ENCODE results near the gene SLC7A14. TPM values are rescaled to one million over a fixed set of nuclear protein-coding genes. Genes with fewer than 3 reads are reported as not detected.

Gene SLC7A14
- total RNA-seq, 1 experiment from 2014 or later: not detected

- intact Hi-C loops (cut with micrococcal nuclease; ENCODE audit: unreplicated experiment): no loop called here
- Mint-ChIP-seq H3K27me3 (ENCODE audit: unreplicated experiment) (peaks cover 15% of the 10 kb centered on the region), H3K4me1 (ENCODE audit: low read depth, unreplicated experiment) (peaks cover 40% of the 10 kb centered on the region), H3K27ac (ENCODE audit: unreplicated experiment) (no peak overlapping the region), H3K9me3 (ENCODE audit: low read depth, unreplicated experiment) (no peaks in the 10 kb centered on the region), H3K36me3 (ENCODE audit: insufficient read depth, unreplicated experiment) (no peaks in the 10 kb centered on the region), H3K4me3 (ENCODE audit: low read depth, unreplicated experiment) (no peak overlapping the region)
- TF ChIP-seq, protein P1, sequence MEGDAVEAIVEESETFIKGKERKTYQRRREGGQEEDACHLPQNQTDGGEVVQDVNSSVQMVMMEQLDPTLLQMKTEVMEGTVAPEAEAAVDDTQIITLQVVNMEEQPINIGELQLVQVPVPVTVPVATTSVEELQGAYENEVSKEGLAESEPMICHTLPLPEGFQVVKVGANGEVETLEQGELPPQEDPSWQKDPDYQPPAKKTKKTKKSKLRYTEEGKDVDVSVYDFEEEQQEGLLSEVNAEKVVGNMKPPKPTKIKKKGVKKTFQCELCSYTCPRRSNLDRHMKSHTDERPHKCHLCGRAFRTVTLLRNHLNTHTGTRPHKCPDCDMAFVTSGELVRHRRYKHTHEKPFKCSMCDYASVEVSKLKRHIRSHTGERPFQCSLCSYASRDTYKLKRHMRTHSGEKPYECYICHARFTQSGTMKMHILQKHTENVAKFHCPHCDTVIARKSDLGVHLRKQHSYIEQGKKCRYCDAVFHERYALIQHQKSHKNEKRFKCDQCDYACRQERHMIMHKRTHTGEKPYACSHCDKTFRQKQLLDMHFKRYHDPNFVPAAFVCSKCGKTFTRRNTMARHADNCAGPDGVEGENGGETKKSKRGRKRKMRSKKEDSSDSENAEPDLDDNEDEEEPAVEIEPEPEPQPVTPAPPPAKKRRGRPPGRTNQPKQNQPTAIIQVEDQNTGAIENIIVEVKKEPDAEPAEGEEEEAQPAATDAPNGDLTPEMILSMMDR (IDR thresholded peaks at IDR 0.05; ENCODE audit: unreplicated experiment): no peak
- CTCF ChIA-PET: interaction anchor here (0.7 to 1.1 kb wide), 2 partner anchors 24 to 226 kb away, joined by 3 read pairs; no protein-coding TSS in a partner anchor
- no peak for DNase-seq
- BruUV-seq (replicated peaks): no TSS peak
These were observed 119.9 kb downstream of the SLC7A14 start for GRCh38 chr3:170465955-170466354.

DNA sequence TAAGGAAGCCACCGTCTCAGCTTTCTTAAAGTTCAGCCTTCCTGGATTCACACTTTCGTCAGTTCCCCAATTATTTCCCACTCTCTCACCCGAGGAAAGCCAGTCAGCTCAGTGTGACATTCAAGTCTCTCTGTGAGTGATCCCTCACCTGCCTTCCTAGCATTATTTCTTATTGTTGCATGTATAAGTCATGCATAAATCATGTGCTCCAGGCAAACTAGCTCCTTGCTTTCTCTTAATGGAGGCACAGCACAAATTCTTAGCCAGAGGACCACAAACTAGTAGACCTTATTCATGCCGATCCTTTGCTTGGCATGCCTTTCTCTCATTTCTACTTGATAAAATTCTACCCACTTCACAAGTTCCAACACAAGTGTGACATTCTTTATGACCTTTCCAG is 122.9 kb downstream of the SLC7A14 start:
- H3K4me1 Mint-ChIP-seq (ENCODE audit: low read depth, unreplicated experiment): peaks cover 15% of the 10 kb centered on the region
- H3K27me3 Mint-ChIP-seq (ENCODE audit: unreplicated experiment): peaks cover 31% of the 10 kb centered on the region
- TF ChIP-seq, protein P1 (IDR thresholded peaks at IDR 0.05; ENCODE audit: unreplicated experiment): no peak
- CTCF ChIA-PET: no interaction called here
- BruUV-seq (replicated peaks): no TSS peak
- no peak overlapping the region for H3K4me3 Mint-ChIP-seq (ENCODE audit: low read depth, unreplicated experiment)
- H3K36me3 Mint-ChIP-seq (ENCODE audit: insufficient read depth, unreplicated experiment): no peaks in the 10 kb centered on the region
- H3K27ac Mint-ChIP-seq (ENCODE audit: unreplicated experiment): no peak overlapping the region
- H3K9me3 Mint-ChIP-seq (ENCODE audit: low read depth, unreplicated experiment): no peaks in the 10 kb centered on the region
- DNase-seq: no peak
- intact Hi-C loops (cut with micrococcal nuclease; ENCODE audit: unreplicated experiment): no loop called here

- intact Hi-C loops (cut with micrococcal nuclease; ENCODE audit: unreplicated experiment): no loop called here
- no peak for DNase-seq
- H3K36me3 Mint-ChIP-seq (ENCODE audit: insufficient read depth, unreplicated experiment): no peaks in the 10 kb centered on the region
- H3K27ac Mint-ChIP-seq (ENCODE audit: unreplicated experiment): no peak overlapping the region
- TF ChIP-seq, protein P1 (IDR thresholded peaks at IDR 0.05; ENCODE audit: unreplicated experiment): no peak
- CTCF ChIA-PET: interaction anchor here (1.0 kb wide), 1 partner anchor 11 kb away, joined by 9 read pairs; no protein-coding TSS in a partner anchor
- H3K4me1 Mint-ChIP-seq (ENCODE audit: low read depth, unreplicated experiment): no peaks in the 10 kb centered on the region
- BruUV-seq (replicated peaks): no TSS peak
- H3K9me3 Mint-ChIP-seq (ENCODE audit: low read depth, unreplicated experiment): no peaks in the 10 kb centered on the region
- H3K27me3 Mint-ChIP-seq (ENCODE audit: unreplicated experiment): peaks cover 27% of the 10 kb centered on the region
- no peak overlapping the region for H3K4me3 Mint-ChIP-seq (ENCODE audit: low read depth, unreplicated experiment)
These were observed 127.6 kb downstream of the SLC7A14 start for GRCh38 chr3:170458285-170458684.

DNA sequence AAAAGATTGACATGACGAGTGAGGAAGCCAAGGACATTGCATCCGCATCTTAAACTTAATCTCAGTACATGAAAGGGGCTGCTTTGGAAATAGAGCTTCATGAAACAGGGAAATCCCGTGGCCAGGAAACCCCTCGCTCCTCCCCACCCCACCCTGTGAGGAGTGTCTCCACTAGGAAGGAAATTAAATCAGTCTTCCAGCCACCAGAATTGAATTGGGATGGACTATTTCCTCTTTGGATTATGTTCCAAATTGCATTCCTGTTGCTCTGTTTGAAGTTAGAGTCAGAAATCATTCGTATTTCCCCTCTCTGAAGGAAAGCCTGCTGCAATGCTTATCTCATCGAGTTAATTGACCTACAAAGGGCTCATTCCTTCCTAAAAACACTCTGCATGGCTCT is 131.4 kb downstream of the SLC7A14 start:
- CTCF ChIA-PET: no interaction called here

More for the DNA sequence above, 131.4 kb downstream of the SLC7A14 start:
- H3K4me3 Mint-ChIP-seq (ENCODE audit: low read depth, unreplicated experiment): no peak overlapping the region
- H3K9me3 Mint-ChIP-seq (ENCODE audit: low read depth, unreplicated experiment): no peaks in the 10 kb centered on the region
- H3K4me1 Mint-ChIP-seq (ENCODE audit: low read depth, unreplicated experiment): no peaks in the 10 kb centered on the region
- intact Hi-C loops (cut with micrococcal nuclease; ENCODE audit: unreplicated experiment): no loop called here
- H3K27ac Mint-ChIP-seq (ENCODE audit: unreplicated experiment): no peak overlapping the region
- DNase-seq: no peak
- TF ChIP-seq, protein P1 (IDR thresholded peaks at IDR 0.05; ENCODE audit: unreplicated experiment): no peak
- no peaks in the 10 kb centered on the region for H3K36me3 Mint-ChIP-seq (ENCODE audit: insufficient read depth, unreplicated experiment)
- BruUV-seq (replicated peaks): no TSS peak
- H3K27me3 Mint-ChIP-seq (ENCODE audit: unreplicated experiment): peaks cover 16% of the 10 kb centered on the region
